Left renal pelvis (tissue), 4 donors: ENCODE measurements around the gene CD4. TPM values are rescaled to one million over a fixed set of nuclear protein-coding genes. Genes with fewer than 3 reads are reported as not detected.

Source experiments
- DNase-seq, 4 donors: peaks; one replicate each; pipeline ENCODE4 v3.0.0-alpha.2; 2013; ENCODE audit warnings: low read depth in 4 of 4, low spot score in 3 of 4
- polyA plus RNA-seq, 4 donors: library from polyadenylated mRNA; unstranded; fragments of 120-200 nt; gene quantifications; one replicate each; pipeline ENCODE4 v1.2.1, GENCODE V29; 2013; ENCODE audit not compliant: insufficient read length in 4 of 4

The CD4 gene
- polyA plus RNA-seq, 4 donors, result 18.7 to 31.0 (median 26.5) TPM

- no peak for DNase-seq
Measured at GRCh38 chr12:6799147-6799546, 9.8 kb downstream of the CD4 start.

GRCh38 chr12:6807170-6807569 is 17.8 kb downstream of the CD4 start:
- no peak for DNase-seq

GRCh38 chr12:6809056-6809455 is 19.7 kb downstream of the CD4 start:
- DNase-seq, result no peak

- no peak for DNase-seq
Measured at GRCh38 chr12:6810758-6811157, 21.4 kb downstream of the CD4 start.

GRCh38 chr12:6813363-6813762 is 24.0 kb downstream of the CD4 start:
- DNase-seq, result no peak

- DNase-seq, result no peak
Measured at GRCh38 chr12:6816598-6816997, 27.3 kb downstream of the CD4 start.

GRCh38 chr12:6817098-6817497 is 27.8 kb downstream of the CD4 start:
- no peak for DNase-seq

GRCh38 chr12:6817662-6818157 is 28.4 kb downstream of the CD4 start:
- DNase-seq, result no peak

- DNase-seq, result no peak
Measured at GRCh38 chr12:6818222-6818621, 28.9 kb downstream of the CD4 start.

- DNase-seq, result no peak
Measured at GRCh38 chr12:6818645-6819044, 29.3 kb downstream of the CD4 start.

GRCh38 chr12:6819106-6820030 is 30.0 kb downstream of the CD4 start:
- DNase-seq, result no peak

GRCh38 chr12:6820166-6820565 is 30.8 kb downstream of the CD4 start:
- DNase-seq, result no peak

- DNase-seq, result peak in 2 of 4 donors; percentile 75 to 78
Measured at GRCh38 chr12:6821591-6822425, 32.5 kb downstream of the CD4 start, which contains the start of gene GPR162. Gene GPR162 (plus strand): TSS chr12:6821821. CDS start chr12:6823899, 2,078 bp downstream.

- no peak for DNase-seq
Measured at GRCh38 chr12:6822426-6823135, 33.3 kb downstream of the CD4 start.

- no peak for DNase-seq
Measured at GRCh38 chr12:6823182-6824084, 34.1 kb downstream of the CD4 start.

GRCh38 chr12:6824085-6824775 is 34.9 kb downstream of the CD4 start:
- no peak for DNase-seq

- no peak for DNase-seq
Measured at GRCh38 chr12:6824901-6825381, 35.6 kb downstream of the CD4 start.

- peak in 1 of 4 donors; percentile 82 for DNase-seq
Measured at GRCh38 chr12:6825398-6826124, 36.2 kb downstream of the CD4 start.
